VCaP (cell line): ENCODE measurements around the gene KHDC3L.

Source experiments
- H3K27ac ChIP-seq: fragments of 450-650 bp; 2 replicates; pipeline ENCODE4 v1.5.1; 2017
- TF ChIP-seq, protein P1 (sequence below): fragments of 450-650 bp; conservative IDR thresholded peaks from 2 replicates; pipeline ENCODE4 v1.5.1; 2017; ENCODE audit warnings: mild to moderate bottlenecking, moderate library complexity

The KHDC3L gene

DNA sequence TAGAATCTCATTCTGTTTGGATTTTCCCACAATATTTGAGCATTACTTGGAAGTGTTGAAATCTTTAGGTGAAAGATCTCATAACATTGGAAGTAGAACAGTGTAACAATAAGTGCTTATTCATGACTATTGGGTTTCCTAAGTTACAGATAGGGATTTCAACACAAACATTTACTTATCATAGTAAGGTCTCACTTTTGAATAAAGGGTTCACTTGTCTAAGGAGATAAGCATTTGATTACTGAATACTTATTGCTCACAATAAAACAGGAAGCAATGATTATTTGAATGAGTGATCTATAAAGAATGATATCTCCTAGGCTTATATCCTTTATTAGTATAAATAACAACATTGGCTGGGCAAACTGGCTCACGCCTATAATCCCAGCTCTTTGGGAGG lies 46.9 kb downstream of the KHDC3L start:
- TF ChIP-seq, protein P1, sequence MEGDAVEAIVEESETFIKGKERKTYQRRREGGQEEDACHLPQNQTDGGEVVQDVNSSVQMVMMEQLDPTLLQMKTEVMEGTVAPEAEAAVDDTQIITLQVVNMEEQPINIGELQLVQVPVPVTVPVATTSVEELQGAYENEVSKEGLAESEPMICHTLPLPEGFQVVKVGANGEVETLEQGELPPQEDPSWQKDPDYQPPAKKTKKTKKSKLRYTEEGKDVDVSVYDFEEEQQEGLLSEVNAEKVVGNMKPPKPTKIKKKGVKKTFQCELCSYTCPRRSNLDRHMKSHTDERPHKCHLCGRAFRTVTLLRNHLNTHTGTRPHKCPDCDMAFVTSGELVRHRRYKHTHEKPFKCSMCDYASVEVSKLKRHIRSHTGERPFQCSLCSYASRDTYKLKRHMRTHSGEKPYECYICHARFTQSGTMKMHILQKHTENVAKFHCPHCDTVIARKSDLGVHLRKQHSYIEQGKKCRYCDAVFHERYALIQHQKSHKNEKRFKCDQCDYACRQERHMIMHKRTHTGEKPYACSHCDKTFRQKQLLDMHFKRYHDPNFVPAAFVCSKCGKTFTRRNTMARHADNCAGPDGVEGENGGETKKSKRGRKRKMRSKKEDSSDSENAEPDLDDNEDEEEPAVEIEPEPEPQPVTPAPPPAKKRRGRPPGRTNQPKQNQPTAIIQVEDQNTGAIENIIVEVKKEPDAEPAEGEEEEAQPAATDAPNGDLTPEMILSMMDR: no peak

DNA sequence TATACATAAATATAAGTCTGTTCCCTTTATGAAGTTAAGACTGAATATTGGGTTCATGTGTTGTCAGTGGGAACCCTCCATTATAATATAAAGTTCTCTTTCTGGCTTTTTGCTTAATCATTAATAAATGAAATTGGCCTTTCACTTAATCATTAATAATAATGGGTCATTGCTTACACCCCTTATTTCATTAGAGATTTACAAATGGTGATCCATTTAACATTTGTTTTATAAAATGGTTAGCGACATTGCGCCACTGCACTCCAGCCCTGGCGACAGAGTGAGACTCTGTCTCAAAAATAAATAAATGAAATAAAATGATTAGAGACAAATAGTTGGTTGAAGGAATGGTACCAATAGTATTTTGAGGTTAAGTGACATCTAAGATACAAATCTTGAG lies 50.6 kb downstream of the KHDC3L start:
- TF ChIP-seq, protein P1: no peak
- H3K27ac ChIP-seq: no peak overlapping the region

More for the DNA sequence above, 46.9 kb downstream of the KHDC3L start:
- H3K27ac ChIP-seq: no peak overlapping the region
